HCT116 (cell line): ENCODE results near the gene TM9SF1. TPM values are rescaled to one million over a fixed set of nuclear protein-coding genes. Genes with fewer than 3 reads are reported as not detected.

Experiments
- ATAC-seq: fragments of 200-7000 bp; cut with Tn5 transposase; 2 replicates; pipeline ENCODE4 v1.9.1; 2020; ENCODE audit warnings: mild to moderate bottlenecking, moderate library complexity
- BruUV-seq: library from RNA; stranded (reverse); fragments of 400-500 nt; replicated peaks from 2 replicates; lab custom pipeline; 2021; lab: Mats Ljungman, UMichigan
- CTCF ChIA-PET: fragments of 300-600 bp; sonication (Branson Sonifier 250); formaldehyde crosslinking; loops from one replicate; lab custom pipeline; 2021; ENCODE audit warnings: antibody characterized with exemption; lab: Charles Lee
- POLR2A ChIA-PET: fragments of 300-600, 350-600 bp; sonication (Branson Sonifier 250); formaldehyde crosslinking; loops from one replicate; lab custom pipeline; 2021; ENCODE audit warnings: antibody characterized with exemption; lab: Charles Lee
- RAD21 ChIA-PET, 2 experiments: fragments of 300-600 bp; sonication (Branson Sonifier 250); formaldehyde crosslinking; loops; one replicate each; lab custom pipeline; 2023; ENCODE audit warnings: low total read pairs in 2 of 2; ENCODE audit not compliant: uncharacterized antibody in 2 of 2, unreplicated experiment in 2 of 2, low non-redundant PET in 1 of 2; lab: Charles Lee
- DNase-seq: peaks from one replicate; pipeline ENCODE4 v3.0.0-alpha.2; 2010; ENCODE audit warnings: low read depth, low spot score
- H2AFZ ChIP-seq: fragments of 200-600 bp; shearing (Covaris generic), sonication (generic); 2 replicates; pipeline ENCODE4 v1.6.1; 2017; ENCODE audit warnings: low read depth, mixed run types, mixed read lengths, antibody characterized with exemption, low read length; ENCODE audit not compliant: poor library complexity, severe bottlenecking
- H3K27ac ChIP-seq: 2 replicates; pipeline ENCODE4 v1.5.1; 2012; ENCODE audit warnings: low read depth, low read length
- H3K27me3 ChIP-seq: fragments of 200-600 bp; sonication (generic); 2 replicates; pipeline ENCODE4 v1.6.1; 2016; ENCODE audit warnings: mixed run types, low read length, mixed read lengths; ENCODE audit not compliant: insufficient read depth
- H3K36me3 ChIP-seq, 2 experiments: fragments of 200-500 bp in 1 of 2; fragments of 200-600 bp in 1 of 2; sonication (Bioruptor generic) in 1 of 2; sonication (generic) in 1 of 2; 2 replicates each; pipeline versions ENCODE4 v1.5.1 to v1.6.1; 2014 to 2016; ENCODE audit warnings: low read length in 2 of 2, inconsistent platforms in 1 of 2, mixed read lengths in 1 of 2, mixed run types in 1 of 2; ENCODE audit not compliant: insufficient read depth in 2 of 2, control insufficient read depth in 1 of 2
- H3K4me1 ChIP-seq, 2 experiments: fragments of 200-600 bp in 1 of 2; sonication (generic) in 1 of 2; 2 replicates each; pipeline versions ENCODE4 v1.5.1 to v1.6.1; 2012 to 2017; ENCODE audit warnings: low read length in 2 of 2, inconsistent platforms in 1 of 2, mild to moderate bottlenecking in 1 of 2, mixed read lengths in 1 of 2, mixed run types in 1 of 2, moderate library complexity in 1 of 2; ENCODE audit not compliant: insufficient read depth in 2 of 2, control insufficient read depth in 1 of 2
- H3K4me2 ChIP-seq: fragments of 200-600 bp; sonication (generic); 2 replicates; pipeline ENCODE4 v1.6.1; 2017; ENCODE audit warnings: mixed run types, low read length, mixed read lengths
- H3K4me3 ChIP-seq, 2 experiments: fragments of 200-600 bp in 1 of 2; sonication (generic) in 1 of 2; replicated peaks in 1 of 2; 2 replicates each; pipeline ENCODE4 v1.5.1; 2011 to 2016; ENCODE audit warnings: low read length in 2 of 2, control low read depth in 1 of 2, low read depth in 1 of 2, mild to moderate bottlenecking in 1 of 2, mixed read lengths in 1 of 2, mixed run types in 1 of 2
- H3K79me2 ChIP-seq: fragments of 200-600 bp; sonication (generic); 2 replicates; pipeline ENCODE4 v1.6.1; 2017; ENCODE audit warnings: mild to moderate bottlenecking, mixed run types, low read length, moderate library complexity, mixed read lengths; ENCODE audit not compliant: insufficient read depth
- H3K9ac ChIP-seq: fragments of 200-600 bp; sonication (generic); 2 replicates; pipeline ENCODE4 v1.6.1; 2016; ENCODE audit warnings: low read length, mixed read lengths
- H3K9me2 ChIP-seq: fragments of 200-600 bp; sonication (generic), shearing (Covaris generic); 2 replicates; pipeline ENCODE4 v1.6.1; 2017; ENCODE audit warnings: mixed run types, mild to moderate bottlenecking, moderate library complexity; ENCODE audit not compliant: insufficient read depth
- H3K9me3 ChIP-seq, 2 experiments: fragments of 200-500 bp in 1 of 2; fragments of 200-600 bp in 1 of 2; sonication (Bioruptor generic) in 1 of 2; sonication (generic) in 1 of 2; 2 replicates each; pipeline ENCODE4 v1.6.1; 2014 to 2017; ENCODE audit warnings: low read length in 2 of 2, mixed read lengths in 2 of 2, inconsistent platforms in 1 of 2, low read depth in 1 of 2, mild to moderate bottlenecking in 1 of 2, mixed run types in 1 of 2, moderate library complexity in 1 of 2; ENCODE audit not compliant: control insufficient read depth in 1 of 2, insufficient read depth in 1 of 2
- H4K20me1 ChIP-seq: fragments of 200-600 bp; sonication (generic), shearing (Covaris generic); 2 replicates; pipeline ENCODE4 v1.6.1; 2017; ENCODE audit warnings: mixed run types, mild to moderate bottlenecking, moderate library complexity; ENCODE audit not compliant: insufficient read depth
- CBX3 ChIP-seq: IDR thresholded peaks from 2 replicates; pipeline ENCODE4 v1.6.1; 2012; ENCODE audit warnings: low read depth
- JUND ChIP-seq: IDR thresholded peaks from 2 replicates; pipeline ENCODE4 v1.6.1; 2012
- SP1 ChIP-seq: IDR thresholded peaks from 2 replicates; pipeline ENCODE4 v1.6.1; 2012; ENCODE audit warnings: low read depth
- SRF ChIP-seq: IDR thresholded peaks from 2 replicates; pipeline ENCODE4 v1.6.1; 2012; ENCODE audit warnings: low read depth
- TCF7L2 ChIP-seq: IDR thresholded peaks from 2 replicates; pipeline ENCODE4 v1.7.0; 2011; ENCODE audit warnings: borderline replicate concordance, inconsistent platforms; ENCODE audit not compliant: insufficient read depth, insufficient read length; ENCODE audit errors: extremely low read depth
- intact Hi-C: fragments of 100-400 bp; cut with micrococcal nuclease; formaldehyde crosslinking; loops from 2 replicates; pipeline ENCODE4 v1.10.0; 2022
- total RNA-seq: library from RNA; stranded (reverse); gene quantifications from one replicate; pipeline ENCODE4 v1.2.1, GENCODE V29; 2021; ENCODE audit not compliant: unreplicated experiment
- TF ChIP-seq, protein P1 (sequence below): IDR thresholded peaks from 2 replicates; pipeline ENCODE4 v1.6.1; 2012
- TF ChIP-seq, protein P2 (sequence below): IDR thresholded peaks from 2 replicates; pipeline ENCODE4 v1.6.1; 2012; ENCODE audit warnings: low read depth
- TF ChIP-seq, protein P3 (sequence below): IDR thresholded peaks from 2 replicates; pipeline ENCODE4 v1.6.1; 2011; ENCODE audit warnings: mild to moderate bottlenecking, low read length, moderate library complexity; ENCODE audit not compliant: insufficient replicate concordance; ENCODE audit errors: extremely low read depth

TM9SF1 gene
- total RNA-seq, 1 experiment from 2014 or later, result 35.2 TPM

DNA sequence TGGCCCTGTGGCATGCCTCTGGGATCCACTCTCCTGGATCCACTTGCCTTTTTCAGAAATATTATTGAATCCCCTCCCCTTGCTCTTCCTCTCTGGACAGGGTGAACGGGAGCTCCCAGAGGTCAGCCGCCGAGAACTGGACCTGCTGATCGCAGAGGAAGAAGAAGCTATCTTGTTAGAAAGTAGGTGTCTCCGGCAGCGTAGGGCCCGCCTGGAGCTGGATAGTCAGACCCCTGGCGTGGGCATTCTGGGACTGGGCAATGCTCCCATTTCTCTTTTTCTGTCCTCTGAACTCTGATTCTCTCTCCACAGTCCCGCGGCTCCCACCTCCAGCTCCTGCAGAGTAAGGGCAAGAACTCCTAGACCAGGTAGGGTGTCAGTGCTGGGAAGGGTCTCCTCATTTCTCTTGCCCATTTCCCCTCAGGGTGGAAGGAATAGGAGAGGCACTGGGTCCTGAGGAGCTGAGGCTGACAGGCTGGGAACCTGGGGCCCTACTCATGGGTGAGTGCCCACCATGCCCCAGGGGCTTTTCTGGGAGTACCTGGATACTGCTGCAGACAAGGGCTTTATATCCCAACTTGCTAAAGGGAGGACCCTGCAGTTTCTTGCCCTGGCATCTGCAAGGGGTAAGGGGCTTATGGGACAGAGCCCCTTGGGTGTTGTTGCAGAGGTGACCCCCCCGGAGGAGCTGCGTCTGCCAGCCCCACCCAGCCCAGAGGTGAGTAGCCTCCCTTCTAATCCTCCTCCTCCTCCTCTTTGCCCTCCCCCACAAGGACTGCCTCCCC is 18.0 kb downstream of the TM9SF1 start:
- ChIA-PET CTCF (no interaction called here), POLR2A (no interaction called here), RAD21 (no interaction called here)
- Histone ChIP-seq H3K36me3 (peaks cover 16 to 21% of the 10 kb centered on the region in 2 experiments; a peak in 3 of 4 replicates), H3K79me2 (no peaks in the 10 kb centered on the region), H3K4me3 (no peak overlapping the region), H3K9me3 (no peaks in the 10 kb centered on the region), H3K4me2 (no peak overlapping the region), H4K20me1 (no peaks in the 10 kb centered on the region), H3K9me2 (no peaks in the 10 kb centered on the region), H3K27ac (no peak overlapping the region), H2AFZ (no peak overlapping the region), H3K27me3 (no peaks in the 10 kb centered on the region), H3K9ac (no peak overlapping the region), H3K4me1 (no peaks in the 10 kb centered on the region)
- ATAC-seq, result 0 out of 2 replicates have a peak, but pooled peaks have one; percentile 5
- intact Hi-C loops, result no loop called here
- BruUV-seq, result no TSS peak
- DNase-seq, result no peak
- TF ChIP-seq CBX3 (no peak), SRF (no peak), TCF7L2 (no peak)

DNA sequence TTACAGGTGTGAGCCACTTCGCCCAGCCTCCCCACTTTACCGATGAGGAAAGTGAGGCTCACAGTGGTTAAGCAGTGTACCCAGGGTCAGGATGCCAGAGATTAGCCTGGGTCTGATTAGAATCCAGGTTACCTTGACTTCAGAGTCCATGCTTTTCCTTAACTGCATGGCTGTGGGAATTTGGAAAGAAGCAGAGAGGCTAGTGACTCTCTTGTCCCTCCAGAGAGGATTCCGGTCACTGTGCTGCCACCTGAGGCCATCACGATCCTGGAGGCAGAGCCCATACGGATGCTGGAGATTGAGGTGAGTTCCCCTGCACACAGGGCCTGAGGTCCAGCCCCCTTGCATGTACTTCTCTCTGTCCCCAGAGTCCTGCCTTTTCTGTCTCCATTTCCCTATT is 18.6 kb downstream of the TM9SF1 start:
- no peak overlapping the region for H3K9ac ChIP-seq
- TF ChIP-seq SP1 (no peak), JUND (no peak), TCF7L2 (no peak)
- TF ChIP-seq, protein P1, sequence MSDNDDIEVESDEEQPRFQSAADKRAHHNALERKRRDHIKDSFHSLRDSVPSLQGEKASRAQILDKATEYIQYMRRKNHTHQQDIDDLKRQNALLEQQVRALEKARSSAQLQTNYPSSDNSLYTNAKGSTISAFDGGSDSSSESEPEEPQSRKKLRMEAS, result no peak
- TF ChIP-seq, protein P2, sequence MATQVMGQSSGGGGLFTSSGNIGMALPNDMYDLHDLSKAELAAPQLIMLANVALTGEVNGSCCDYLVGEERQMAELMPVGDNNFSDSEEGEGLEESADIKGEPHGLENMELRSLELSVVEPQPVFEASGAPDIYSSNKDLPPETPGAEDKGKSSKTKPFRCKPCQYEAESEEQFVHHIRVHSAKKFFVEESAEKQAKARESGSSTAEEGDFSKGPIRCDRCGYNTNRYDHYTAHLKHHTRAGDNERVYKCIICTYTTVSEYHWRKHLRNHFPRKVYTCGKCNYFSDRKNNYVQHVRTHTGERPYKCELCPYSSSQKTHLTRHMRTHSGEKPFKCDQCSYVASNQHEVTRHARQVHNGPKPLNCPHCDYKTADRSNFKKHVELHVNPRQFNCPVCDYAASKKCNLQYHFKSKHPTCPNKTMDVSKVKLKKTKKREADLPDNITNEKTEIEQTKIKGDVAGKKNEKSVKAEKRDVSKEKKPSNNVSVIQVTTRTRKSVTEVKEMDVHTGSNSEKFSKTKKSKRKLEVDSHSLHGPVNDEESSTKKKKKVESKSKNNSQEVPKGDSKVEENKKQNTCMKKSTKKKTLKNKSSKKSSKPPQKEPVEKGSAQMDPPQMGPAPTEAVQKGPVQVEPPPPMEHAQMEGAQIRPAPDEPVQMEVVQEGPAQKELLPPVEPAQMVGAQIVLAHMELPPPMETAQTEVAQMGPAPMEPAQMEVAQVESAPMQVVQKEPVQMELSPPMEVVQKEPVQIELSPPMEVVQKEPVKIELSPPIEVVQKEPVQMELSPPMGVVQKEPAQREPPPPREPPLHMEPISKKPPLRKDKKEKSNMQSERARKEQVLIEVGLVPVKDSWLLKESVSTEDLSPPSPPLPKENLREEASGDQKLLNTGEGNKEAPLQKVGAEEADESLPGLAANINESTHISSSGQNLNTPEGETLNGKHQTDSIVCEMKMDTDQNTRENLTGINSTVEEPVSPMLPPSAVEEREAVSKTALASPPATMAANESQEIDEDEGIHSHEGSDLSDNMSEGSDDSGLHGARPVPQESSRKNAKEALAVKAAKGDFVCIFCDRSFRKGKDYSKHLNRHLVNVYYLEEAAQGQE, result no peak
- TF ChIP-seq, protein P3, sequence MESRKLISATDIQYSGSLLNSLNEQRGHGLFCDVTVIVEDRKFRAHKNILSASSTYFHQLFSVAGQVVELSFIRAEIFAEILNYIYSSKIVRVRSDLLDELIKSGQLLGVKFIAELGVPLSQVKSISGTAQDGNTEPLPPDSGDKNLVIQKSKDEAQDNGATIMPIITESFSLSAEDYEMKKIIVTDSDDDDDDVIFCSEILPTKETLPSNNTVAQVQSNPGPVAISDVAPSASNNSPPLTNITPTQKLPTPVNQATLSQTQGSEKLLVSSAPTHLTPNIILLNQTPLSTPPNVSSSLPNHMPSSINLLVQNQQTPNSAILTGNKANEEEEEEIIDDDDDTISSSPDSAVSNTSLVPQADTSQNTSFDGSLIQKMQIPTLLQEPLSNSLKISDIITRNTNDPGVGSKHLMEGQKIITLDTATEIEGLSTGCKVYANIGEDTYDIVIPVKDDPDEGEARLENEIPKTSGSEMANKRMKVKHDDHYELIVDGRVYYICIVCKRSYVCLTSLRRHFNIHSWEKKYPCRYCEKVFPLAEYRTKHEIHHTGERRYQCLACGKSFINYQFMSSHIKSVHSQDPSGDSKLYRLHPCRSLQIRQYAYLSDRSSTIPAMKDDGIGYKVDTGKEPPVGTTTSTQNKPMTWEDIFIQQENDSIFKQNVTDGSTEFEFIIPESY, result no peak
- H3K27ac ChIP-seq, result no peak overlapping the region
- no peaks in the 10 kb centered on the region for H3K27me3 ChIP-seq
- ChIA-PET POLR2A (no interaction called here), RAD21 (no interaction called here), CTCF (no interaction called here)
- ATAC-seq (no peak), DNase-seq (no peak)
- no peak overlapping the region for H3K4me2 ChIP-seq
- H2AFZ ChIP-seq, result no peak overlapping the region
- H3K36me3 ChIP-seq, result peaks cover 16 to 21% of the 10 kb centered on the region in 2 experiments; a peak in 3 of 4 replicates
- no peaks in the 10 kb centered on the region for H3K9me3 ChIP-seq
- H3K79me2 ChIP-seq, result no peaks in the 10 kb centered on the region
- H3K4me1 ChIP-seq, result no peaks in the 10 kb centered on the region
- H3K4me3 ChIP-seq, result no peak overlapping the region
- no peaks in the 10 kb centered on the region for H3K9me2 ChIP-seq
- H4K20me1 ChIP-seq, result no peaks in the 10 kb centered on the region
- BruUV-seq, result no TSS peak
- intact Hi-C loops, result no loop called here
